Naive thymus-derived CD4-positive, alpha-beta T cell (primary cell): ENCODE data around the gene CLCA4. TPM values are rescaled to one million over a fixed set of nuclear protein-coding genes. Genes with fewer than 3 reads are reported as not detected.

Source experiments
- ATAC-seq: fragments of 150-1000 bp; cut with Tn5 transposase; 2 replicates; pipeline ENCODE4 v1.10.0; 2021; ENCODE audit warnings: mild to moderate bottlenecking, moderate library complexity
- CTCF ChIA-PET: fragments of 350-600 bp; sonication (Branson Sonifier 250); formaldehyde crosslinking; loops from one replicate; lab custom pipeline; 2021; ENCODE audit warnings: antibody characterized with exemption; lab: Charles Lee
- POLR2A ChIA-PET: fragments of 350-600 bp; sonication (Branson Sonifier 250); formaldehyde crosslinking; loops from one replicate; lab custom pipeline; 2021; ENCODE audit warnings: antibody characterized with exemption, inconsistent platforms; lab: Charles Lee
- DNase-seq, 9 donors: peaks; one replicate each; pipeline versions ENCODE4 v3.0.0 to v3.0.0-alpha.2; 2020 to 2022; ENCODE audit warnings: mixed read lengths in 1 of 9
- H3K27ac ChIP-seq: one replicate; pipeline ENCODE4 v1.7.0; 2013; ENCODE audit warnings: mild to moderate bottlenecking, low read depth, low read length, moderate library complexity
- H3K27me3 ChIP-seq, 2 donors: one replicate each; pipeline ENCODE4 v1.7.0; 2013; ENCODE audit warnings: low read length in 2 of 2, mild to moderate bottlenecking in 2 of 2, moderate library complexity in 2 of 2; ENCODE audit not compliant: control insufficient read depth in 2 of 2, insufficient read depth in 2 of 2
- H3K36me3 ChIP-seq, 3 experiments: 1 replicate in 2 of 3; 2 replicates in 1 of 3; pipeline ENCODE4 v1.7.0; 2013; ENCODE audit warnings: low read length in 3 of 3, mild to moderate bottlenecking in 3 of 3, moderate library complexity in 1 of 3; ENCODE audit not compliant: insufficient read depth in 3 of 3, control insufficient read depth in 2 of 3
- H3K4me1 ChIP-seq, 2 donors: one replicate each; pipeline ENCODE4 v1.7.0; 2013; ENCODE audit warnings: low read length in 2 of 2, mild to moderate bottlenecking in 2 of 2, moderate library complexity in 1 of 2; ENCODE audit not compliant: control insufficient read depth in 2 of 2, insufficient read depth in 2 of 2
- H3K4me3 ChIP-seq: 2 replicates; pipeline ENCODE4 v1.7.0; 2013; ENCODE audit warnings: mild to moderate bottlenecking, low read length
- H3K9me3 ChIP-seq, 3 experiments: 1 replicate in 2 of 3; 2 replicates in 1 of 3; pipeline ENCODE4 v1.7.0; 2013; ENCODE audit warnings: low read length in 3 of 3; ENCODE audit not compliant: control insufficient read depth in 2 of 3
- H3K27ac Mint-ChIP-seq, 9 donors: one replicate each; pipeline ENCODE4 v1.8.0; 2020 to 2022; ENCODE audit warnings: mixed read lengths in 9 of 9, mild to moderate bottlenecking in 8 of 9, moderate library complexity in 5 of 9, inconsistent platforms in 2 of 9
- H3K27me3 Mint-ChIP-seq, 5 donors: one replicate each; pipeline ENCODE4 v1.8.0; 2021 to 2022; ENCODE audit warnings: mixed read lengths in 5 of 5, mild to moderate bottlenecking in 1 of 5
- H3K36me3 Mint-ChIP-seq, 5 donors: one replicate each; pipeline ENCODE4 v1.8.0; 2020 to 2022; ENCODE audit warnings: mixed read lengths in 5 of 5, mild to moderate bottlenecking in 3 of 5, inconsistent platforms in 1 of 5
- H3K4me1 Mint-ChIP-seq, 7 donors: one replicate each; pipeline ENCODE4 v1.8.0; 2020 to 2022; ENCODE audit warnings: mixed read lengths in 7 of 7, mild to moderate bottlenecking in 3 of 7, inconsistent platforms in 1 of 7
- H3K4me3 Mint-ChIP-seq, 10 donors: one replicate each; pipeline ENCODE4 v1.8.0; 2020 to 2022; ENCODE audit warnings: mild to moderate bottlenecking in 10 of 10, mixed read lengths in 10 of 10, moderate library complexity in 6 of 10, inconsistent platforms in 2 of 10
- H3K9me3 Mint-ChIP-seq, 11 donors: one replicate each; pipeline ENCODE4 v1.8.0; 2020 to 2022; ENCODE audit warnings: mixed read lengths in 11 of 11, mild to moderate bottlenecking in 4 of 11, inconsistent platforms in 1 of 11, moderate library complexity in 1 of 11
- intact Hi-C, 2 donors: fragments of 100-400 bp; cut with micrococcal nuclease; formaldehyde crosslinking; loops; one replicate each; pipeline ENCODE4 v1.15.1; 2023
- polyA plus RNA-seq, 2 donors: library from polyadenylated mRNA; unstranded; fragments of 300-500 nt; fragmentation: Illumina TruSeq; gene quantifications; one replicate each; pipeline ENCODE4 v1.2.3, GENCODE V29; 2021
- total RNA-seq, 6 experiments: library from RNA in 5 of 6; stranded (reverse) in 5 of 6; gene quantifications; 1 replicate in 5 of 6; 2 replicates in 1 of 6; pipeline ENCODE4 v1.2.3 and lab custom pipeline; 2021 to 2026

Gene CLCA4
- total and polyA plus RNA-seq, 7 experiments from 2014 or later: not detected

GRCh38 chr1:86616871-86617270 lies 70.0 kb downstream of the CLCA4 start:
- Mint-ChIP-seq H3K27me3 (peaks cover 0 to 17% (median 10%) of the 10 kb centered on the region in 5 donors), H3K9me3 (peaks cover 0 to 34% (median 13%) of the 10 kb centered on the region in 11 donors), H3K4me3 (no peak overlapping the region), H3K4me1 (peaks cover 0 to 5% (median 0%) of the 10 kb centered on the region in 7 donors), H3K36me3 (peaks cover 0 to 8% (median 0%) of the 10 kb centered on the region in 5 donors), H3K27ac (no peak overlapping the region)
- intact Hi-C loops: no loop called here
- H3K27me3 ChIP-seq: no peaks in the 10 kb centered on the region
- ChIA-PET POLR2A (no interaction called here), CTCF (no interaction called here)
- peaks cover 0 to 7% (median 0%) of the 10 kb centered on the region in 3 experiments for H3K9me3 ChIP-seq
- H3K4me3 ChIP-seq: no peak overlapping the region
- ATAC-seq: peak; percentile 84
- no peaks in the 10 kb centered on the region for H3K4me1 ChIP-seq
- H3K36me3 ChIP-seq: no peaks in the 10 kb centered on the region
- no peak overlapping the region for H3K27ac ChIP-seq
- no peak for DNase-seq

- Histone ChIP-seq H3K9me3 (peaks cover 0 to 7% (median 0%) of the 10 kb centered on the region in 3 experiments), H3K4me3 (no peak overlapping the region), H3K4me1 (no peaks in the 10 kb centered on the region), H3K27me3 (no peaks in the 10 kb centered on the region), H3K27ac (no peak overlapping the region), H3K36me3 (no peaks in the 10 kb centered on the region)
- ChIA-PET POLR2A (interaction anchor here (0.6 kb wide), 1 partner anchor 22 kb away, joined by 3 read pairs; no protein-coding TSS in a partner anchor), CTCF (no interaction called here)
- Mint-ChIP-seq H3K36me3 (peaks cover 0 to 1% (median 0%) of the 10 kb centered on the region in 5 donors), H3K4me1 (peaks cover 0 to 5% (median 0%) of the 10 kb centered on the region in 7 donors), H3K27me3 (peaks cover 0 to 24% (median 14%) of the 10 kb centered on the region in 5 donors), H3K27ac (no peak overlapping the region), H3K4me3 (no peak overlapping the region), H3K9me3 (peaks cover 0 to 20% (median 7%) of the 10 kb centered on the region in 11 donors)
- DNase-seq (no peak), ATAC-seq (no peak)
- intact Hi-C loops: no loop called here
These were observed 71.5 kb downstream of the CLCA4 start for GRCh38 chr1:86618358-86618757.

GRCh38 chr1:86619313-86619712 lies 72.4 kb downstream of the CLCA4 start:
- H3K9me3 Mint-ChIP-seq: peaks cover 0 to 15% (median 6%) of the 10 kb centered on the region in 11 donors
- peaks cover 0 to 27% (median 17%) of the 10 kb centered on the region in 5 donors for H3K27me3 Mint-ChIP-seq
- ChIA-PET CTCF (no interaction called here), POLR2A (no interaction called here)
- no peak overlapping the region for H3K4me3 Mint-ChIP-seq
- no peaks in the 10 kb centered on the region for H3K36me3 Mint-ChIP-seq
- peaks cover 0 to 3% (median 0%) of the 10 kb centered on the region in 3 experiments for H3K9me3 ChIP-seq
- no peak for DNase-seq
- no peak overlapping the region for H3K27ac ChIP-seq
- intact Hi-C loops: no loop called here
- H3K4me1 Mint-ChIP-seq: peaks cover 0 to 5% (median 0%) of the 10 kb centered on the region in 7 donors
- H3K36me3 ChIP-seq: no peaks in the 10 kb centered on the region
- H3K27me3 ChIP-seq: no peaks in the 10 kb centered on the region
- H3K4me3 ChIP-seq: no peak overlapping the region
- no peaks in the 10 kb centered on the region for H3K4me1 ChIP-seq
- no peak overlapping the region for H3K27ac Mint-ChIP-seq
- no peak for ATAC-seq

- ATAC-seq (no peak), DNase-seq (no peak)
- intact Hi-C loops: no loop called here
- no peaks in the 10 kb centered on the region for H3K9me3 ChIP-seq
- Mint-ChIP-seq H3K27ac (no peak overlapping the region), H3K4me3 (no peak overlapping the region), H3K9me3 (peaks cover 0 to 17% (median 9%) of the 10 kb centered on the region in 11 donors), H3K27me3 (peaks cover 0 to 27% (median 13%) of the 10 kb centered on the region in 5 donors), H3K36me3 (no peaks in the 10 kb centered on the region), H3K4me1 (peaks cover 0 to 5% (median 0%) of the 10 kb centered on the region in 7 donors)
- H3K4me1 ChIP-seq: no peaks in the 10 kb centered on the region
- H3K36me3 ChIP-seq: no peaks in the 10 kb centered on the region
- CTCF ChIA-PET: no interaction called here
- no peaks in the 10 kb centered on the region for H3K27me3 ChIP-seq
- POLR2A ChIA-PET: no interaction called here
- no peak overlapping the region for H3K27ac ChIP-seq
- H3K4me3 ChIP-seq: no peak overlapping the region
These were observed 74.4 kb downstream of the CLCA4 start for GRCh38 chr1:86621286-86621685.

Other genes with a start within 250 kb of the CLCA4 start
- gene ODF2L, start 150.8 kb upstream of the CLCA4 start, total RNA-seq: 10 to 100 TPM; 50.3 to 75.3 (median 52.2) TPM
- 10 to 100 TPM; 22.8 to 30.8 TPM for gene ODF2L, start 150.8 kb upstream of the CLCA4 start, polyA plus RNA-seq
- gene CLCA2, start 122.9 kb upstream of the CLCA4 start, total RNA-seq: not detected
- not detected for gene CLCA2, start 122.9 kb upstream of the CLCA4 start, polyA plus RNA-seq
- not detected for gene CLCA1, start 78.2 kb upstream of the CLCA4 start, total RNA-seq
- gene CLCA1, start 78.2 kb upstream of the CLCA4 start, polyA plus RNA-seq: not detected
- gene SH3GLB1, start 157.5 kb downstream of the CLCA4 start, total RNA-seq: 10 to 100 TPM; 36.7 to 72.0 (median 49.8) TPM
- 10 to 100 TPM; 22.9 to 24.3 TPM for gene SH3GLB1, start 157.5 kb downstream of the CLCA4 start, polyA plus RNA-seq